CD4-positive, alpha-beta T cell treated with Interleukin-17A for 4 hours (primary cell): ENCODE results near the gene FAM171A2.
"Not testable (repeated sequence)": the region's sequence is repeated elsewhere in the genome, so short reads cannot be mapped to it uniquely, and the experiment has no call there.

Source experiments
- DNase-seq: peaks from one replicate; pipeline ENCODE4 v3.0.0-alpha.2; 2020; ENCODE audit warnings: mixed read lengths

FAM171A2 gene

DNA sequence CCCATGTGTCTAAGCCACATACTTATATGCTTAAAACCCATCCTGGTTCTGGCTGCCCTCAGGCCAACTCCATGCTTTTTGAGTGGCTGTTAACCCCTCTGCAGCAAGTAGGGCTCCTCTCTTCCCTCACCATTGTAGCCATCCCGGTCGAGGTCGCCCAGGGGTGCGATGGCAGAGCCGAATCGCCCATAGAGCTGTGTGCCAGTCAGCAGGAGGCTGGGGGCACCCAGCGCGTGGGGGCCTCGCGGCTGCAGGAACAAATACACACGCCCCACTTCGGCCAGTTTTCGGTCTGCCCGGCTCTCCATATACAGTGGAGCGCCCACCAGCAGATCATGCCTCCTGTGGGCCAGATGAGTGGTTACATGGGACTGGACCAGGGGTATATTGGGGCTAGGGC, 19.7 kb upstream of the FAM171A2 start:
- no peak for DNase-seq

GRCh38 chr17:44382917-44383316, 19.3 kb upstream of the FAM171A2 start:
- no peak for DNase-seq

- no peak for DNase-seq
Measured at GRCh38 chr17:44381810-44382305, 18.2 kb upstream of the FAM171A2 start.

DNA sequence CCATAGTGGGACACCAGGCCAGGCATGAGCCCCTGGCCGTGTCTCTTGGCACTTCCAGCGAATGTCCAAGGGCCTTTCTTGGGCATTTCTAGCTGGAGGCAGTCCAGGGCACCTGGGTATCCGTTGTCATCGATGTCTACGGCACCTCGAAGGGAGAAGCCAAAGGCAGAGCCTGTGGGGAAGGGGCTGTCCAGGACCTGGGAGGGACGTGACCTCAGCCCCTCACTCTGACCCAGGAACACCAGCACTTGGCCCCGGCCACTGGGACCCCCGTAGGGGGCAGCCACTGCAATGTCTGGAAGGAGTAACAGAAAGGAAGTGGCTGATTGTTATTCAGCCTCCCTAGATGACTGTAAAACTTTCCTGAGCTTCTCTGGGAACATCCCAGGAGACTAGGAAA, 17.1 kb upstream of the FAM171A2 start:
- no peak for DNase-seq

DNA sequence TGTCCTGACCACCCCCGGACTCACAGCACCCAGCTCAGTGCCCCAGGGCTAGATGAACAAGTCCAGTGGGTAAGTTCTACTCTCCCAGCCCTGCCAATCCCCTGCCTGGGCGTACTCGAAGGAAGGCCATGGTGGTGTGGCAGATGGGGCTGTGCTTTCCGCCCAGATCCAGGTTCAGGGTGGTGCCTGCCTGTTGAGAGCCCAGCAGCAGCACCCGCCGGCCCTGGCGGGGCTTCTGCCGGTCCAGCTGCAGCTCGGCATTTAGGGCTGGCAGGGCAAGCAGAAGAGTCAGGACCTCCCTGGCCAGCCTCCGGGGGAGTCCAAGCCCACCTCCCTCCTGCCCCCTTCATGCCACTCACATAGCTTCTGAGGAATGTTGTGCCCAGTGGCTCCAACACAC, 16.2 kb upstream of the FAM171A2 start:
- no peak for DNase-seq

- DNase-seq, result no peak
Measured at GRCh38 chr17:44378171-44378705, 14.6 kb upstream of the FAM171A2 start.

DNA sequence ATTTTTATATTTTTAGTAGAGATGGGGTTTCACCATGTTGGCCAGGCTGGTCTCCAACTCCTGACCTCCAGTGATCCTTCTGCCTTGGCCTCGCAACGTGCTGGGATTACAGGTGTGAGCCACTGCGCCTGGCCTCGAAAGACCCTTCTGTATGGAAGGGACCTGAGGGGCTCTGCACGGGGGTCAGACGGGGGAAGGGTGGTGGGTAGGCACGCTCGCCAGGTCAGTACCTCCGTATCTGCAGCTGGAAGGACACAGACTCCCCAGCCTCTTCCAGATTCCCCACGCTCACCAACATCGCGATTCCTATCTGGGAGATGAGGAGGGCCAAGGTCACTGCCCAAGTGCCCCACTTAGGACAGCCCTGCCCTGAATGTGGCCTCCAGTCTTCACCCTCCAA, 13.1 kb upstream of the FAM171A2 start:
- DNase-seq, result no peak

- no peak for DNase-seq
Measured at GRCh38 chr17:44376124-44376523, 12.5 kb upstream of the FAM171A2 start.

DNA sequence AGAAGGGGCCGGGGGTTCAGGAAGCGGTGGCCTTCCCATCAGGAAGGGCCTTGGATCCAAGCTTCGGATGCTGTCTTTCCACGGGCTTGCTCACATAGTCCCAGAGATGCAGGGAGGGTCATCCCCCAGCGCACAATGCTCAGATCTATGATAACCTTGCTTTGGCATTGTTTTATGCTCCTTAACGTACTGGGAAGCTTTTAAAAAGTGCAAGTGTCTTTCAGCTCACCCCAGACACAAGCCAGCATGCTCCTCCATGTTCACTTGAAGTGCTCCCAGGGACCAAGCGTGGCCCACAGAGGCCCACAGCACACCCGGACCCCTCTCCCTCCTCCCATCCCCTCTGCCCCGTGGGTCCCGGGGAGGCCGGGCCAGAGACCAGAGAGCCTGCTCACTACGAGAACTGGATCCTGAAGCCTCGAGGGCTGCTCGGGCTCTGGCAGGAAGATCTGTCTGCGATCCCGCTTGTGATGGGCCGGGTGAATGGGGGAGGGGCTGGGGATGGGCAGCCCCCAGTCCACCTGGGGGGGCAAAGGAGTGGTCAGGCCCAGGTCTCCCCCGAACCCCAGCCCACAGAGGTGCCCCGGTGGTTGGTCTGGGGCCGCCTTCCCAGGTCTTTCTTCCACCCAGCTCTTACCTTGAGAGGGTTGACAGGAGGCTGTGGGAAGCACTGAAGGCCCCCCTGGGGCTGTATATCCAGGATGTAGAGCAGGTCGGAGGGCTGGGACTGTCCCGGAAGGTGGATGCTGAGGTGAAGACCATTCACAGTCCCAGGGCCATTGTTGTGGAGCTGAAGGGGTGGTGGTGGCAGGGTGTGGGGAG, 11.8 kb upstream of the FAM171A2 start:
- no peak for DNase-seq

- no peak for DNase-seq
Measured at GRCh38 chr17:44374306-44375195, 10.9 kb upstream of the FAM171A2 start.

DNA sequence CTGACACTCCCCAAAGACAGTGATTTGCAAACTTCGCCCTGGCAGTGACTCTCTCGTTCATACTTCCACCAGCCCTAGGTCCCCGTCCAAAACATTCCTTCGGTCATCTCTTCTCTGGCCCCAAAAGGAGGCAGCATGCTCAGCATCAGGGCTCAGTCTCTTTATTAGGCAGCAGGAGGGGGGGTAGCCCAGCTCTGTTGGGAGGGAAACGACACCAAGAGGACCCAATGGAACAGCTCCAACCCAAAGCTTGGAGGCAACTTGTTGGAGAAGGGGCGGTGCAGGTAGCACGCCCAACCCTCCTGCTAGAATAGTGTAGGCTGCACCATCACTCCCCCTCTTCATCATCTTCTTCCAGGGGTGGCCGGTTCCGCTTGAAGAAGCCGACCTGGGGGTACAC, 8.4 kb upstream of the FAM171A2 start:
- DNase-seq, result no peak

DNA sequence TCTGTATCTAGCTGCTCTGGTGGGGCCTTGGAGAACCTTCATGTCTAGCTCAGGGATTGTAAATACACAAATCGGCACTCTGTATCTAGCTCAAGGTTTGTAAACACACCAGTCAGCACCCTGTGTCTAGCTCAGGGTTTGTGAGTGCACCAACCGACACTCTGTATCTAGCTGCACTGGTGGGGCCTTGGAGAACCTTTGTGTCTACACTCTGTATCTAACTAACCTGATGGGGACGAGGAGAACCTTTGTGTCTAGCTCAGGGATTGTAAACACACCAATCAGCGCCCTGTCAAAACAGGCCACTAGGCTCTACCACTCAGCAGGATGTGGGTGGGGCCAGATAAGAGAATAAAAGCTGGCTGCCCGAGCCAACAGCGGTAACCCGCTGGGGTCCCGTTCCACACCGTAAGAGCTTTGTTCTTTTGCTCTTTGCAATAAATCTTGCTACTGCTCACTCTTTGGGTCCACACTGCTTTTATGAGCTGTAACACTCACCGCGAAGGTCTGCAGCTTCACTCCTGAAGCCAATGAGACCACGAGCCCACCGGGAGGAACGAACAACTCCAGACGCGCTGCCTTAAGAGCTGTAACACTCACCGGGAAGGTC, 5.9 kb upstream of the FAM171A2 start:
- not testable (repeated sequence) for DNase-seq

DNA sequence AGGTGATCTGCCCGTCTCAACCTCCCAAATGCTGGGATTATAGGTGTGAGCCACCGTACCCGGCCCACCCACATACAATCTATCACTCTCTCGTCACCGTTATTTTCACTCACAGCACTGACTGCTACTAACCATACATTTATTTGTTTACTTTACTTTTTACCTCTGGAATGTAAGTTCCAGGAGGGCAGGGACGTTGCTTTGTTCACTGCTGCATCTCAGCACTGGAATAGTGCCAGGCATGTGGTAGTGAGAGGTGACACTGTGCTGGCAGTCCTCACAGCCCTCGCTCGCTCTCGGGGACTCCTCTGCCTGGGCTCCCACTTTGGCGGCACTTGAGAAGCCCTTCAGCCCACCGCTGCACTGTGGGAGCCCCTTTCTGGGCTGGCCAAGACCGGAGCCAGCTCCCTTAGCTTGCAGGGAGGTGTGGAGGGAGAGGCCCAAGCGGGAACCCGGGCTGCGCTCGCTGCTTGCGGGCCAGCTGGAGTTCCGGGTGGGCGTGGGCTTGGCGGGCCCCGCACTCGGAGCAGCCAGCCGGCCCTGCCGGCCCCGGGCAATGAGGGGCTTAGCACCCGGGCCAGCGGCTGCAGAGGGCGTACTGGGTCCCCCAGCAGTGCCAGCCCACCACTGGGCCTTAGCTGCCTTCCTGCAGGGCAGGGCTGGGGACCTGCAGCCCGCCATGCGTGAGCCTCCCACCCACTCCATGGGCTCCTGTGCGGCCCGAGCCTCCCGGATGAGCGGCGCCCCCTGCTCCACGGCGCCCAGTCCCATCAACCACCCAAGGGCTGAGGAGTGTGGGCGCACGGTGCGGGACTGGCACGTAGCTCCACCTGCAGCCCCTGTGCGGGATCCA, 5.0 kb upstream of the FAM171A2 start:
- not testable (repeated sequence) for DNase-seq

GRCh38 chr17:44367231-44367979, 3.8 kb upstream of the FAM171A2 start:
- DNase-seq, result no peak

GRCh38 chr17:44365051-44365450, 1.4 kb upstream of the FAM171A2 start:
- not testable (repeated sequence) for DNase-seq

DNA sequence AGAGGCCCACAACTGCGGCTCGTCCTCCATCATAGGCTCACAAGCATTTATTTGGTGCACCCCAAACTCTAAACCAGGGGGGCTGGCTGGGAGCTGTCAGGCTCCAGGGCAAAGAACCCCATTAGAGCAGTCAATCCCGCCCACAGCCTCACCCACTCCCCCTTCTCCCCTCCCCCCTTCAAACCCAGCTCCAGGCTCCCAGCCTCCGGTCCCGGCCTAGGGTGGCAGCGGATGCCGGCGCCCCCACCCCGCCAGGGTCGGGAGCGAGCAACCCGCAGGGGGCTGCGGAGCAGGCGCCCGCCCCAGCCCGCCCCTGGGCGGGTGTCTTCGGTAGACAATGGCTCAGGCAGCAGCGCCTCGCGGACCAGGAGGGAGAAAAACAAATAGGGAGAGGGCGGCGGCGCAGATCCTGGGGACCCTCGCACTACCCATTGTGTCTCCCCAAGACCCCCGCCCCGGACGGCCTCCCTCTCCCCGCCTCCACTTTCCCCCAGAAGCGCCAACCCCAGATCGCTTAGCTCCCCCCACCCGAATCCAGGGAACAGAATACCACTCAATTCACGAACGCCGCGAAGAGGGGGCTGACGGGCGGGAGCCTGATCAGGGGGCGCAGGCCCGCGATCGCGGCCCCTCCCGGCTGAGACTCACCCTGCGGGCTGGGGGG, 572 bp downstream of the FAM171A2 start:
- peak; percentile 23 for DNase-seq

GRCh38 chr17:44362459-44362948, 1.1 kb downstream of the FAM171A2 start:
- no peak for DNase-seq

DNA sequence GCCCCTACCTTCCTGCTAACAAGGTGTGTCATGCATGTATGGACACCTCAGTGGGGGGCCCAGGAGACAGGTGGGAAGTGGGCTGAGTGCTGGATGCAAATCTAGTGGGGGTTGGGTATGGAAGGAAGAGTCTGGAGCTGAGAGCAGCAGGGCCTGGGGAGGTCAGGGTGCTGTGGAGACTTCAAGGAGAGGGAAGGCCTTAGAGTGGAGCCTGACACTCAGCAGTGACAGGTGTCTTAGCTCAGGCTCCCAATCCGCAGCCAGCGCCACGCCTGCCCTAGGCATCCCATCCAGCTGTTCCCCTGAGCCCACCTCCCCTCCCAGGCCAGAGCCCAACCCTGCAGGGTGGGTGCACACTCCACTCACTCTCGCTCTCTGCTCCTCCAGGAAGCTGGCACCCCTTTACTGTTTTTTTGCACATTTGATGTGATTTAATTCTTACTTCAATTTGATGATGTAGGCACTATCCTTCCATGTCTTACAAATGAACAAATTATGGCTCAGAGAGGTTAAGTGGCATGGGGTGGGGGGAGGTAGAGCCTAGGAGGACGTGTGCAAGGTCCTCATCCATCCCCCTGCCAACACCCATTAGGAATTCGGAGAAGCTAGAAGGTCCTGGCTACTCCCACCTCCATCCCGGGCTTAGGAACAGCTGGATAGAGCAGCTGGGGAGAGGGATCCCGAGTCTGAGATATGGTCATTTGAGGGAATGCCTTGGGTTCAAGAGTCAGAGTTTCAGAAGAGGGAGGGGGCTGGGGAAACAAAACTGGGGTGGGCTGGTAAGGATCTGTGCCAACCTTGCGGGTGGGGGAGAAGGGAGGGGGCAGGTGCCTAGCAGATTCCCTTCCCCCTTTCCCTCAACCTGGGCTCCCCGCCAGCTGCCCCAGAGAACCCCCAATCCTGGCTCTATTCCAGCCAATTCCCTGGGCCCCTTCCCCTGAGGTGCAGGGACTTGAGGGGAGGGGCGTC, 2.1 kb downstream of the FAM171A2 start:
- DNase-seq, result no peak

DNA sequence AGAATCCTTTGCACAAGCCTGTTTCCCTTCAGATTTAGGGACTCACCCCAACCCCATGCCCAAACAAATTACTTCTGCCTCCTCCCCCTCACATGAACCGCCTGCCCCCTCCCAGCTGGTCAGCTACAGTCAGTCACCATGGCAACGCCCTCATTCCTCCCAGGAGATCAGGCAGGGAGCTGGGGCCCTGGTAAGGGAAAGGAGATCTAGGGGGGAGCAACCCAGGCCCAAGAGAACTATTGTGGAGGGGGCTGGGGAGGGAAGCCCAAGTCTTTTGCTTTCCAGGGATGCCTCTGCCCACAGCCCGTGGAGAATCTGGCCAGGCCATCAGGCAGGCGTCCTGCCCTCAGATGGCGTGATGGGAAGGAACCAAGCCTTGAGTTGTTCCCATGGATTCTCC, 2.8 kb downstream of the FAM171A2 start:
- no peak for DNase-seq
